ENCODE data around the gene RPL22.

DNA sequence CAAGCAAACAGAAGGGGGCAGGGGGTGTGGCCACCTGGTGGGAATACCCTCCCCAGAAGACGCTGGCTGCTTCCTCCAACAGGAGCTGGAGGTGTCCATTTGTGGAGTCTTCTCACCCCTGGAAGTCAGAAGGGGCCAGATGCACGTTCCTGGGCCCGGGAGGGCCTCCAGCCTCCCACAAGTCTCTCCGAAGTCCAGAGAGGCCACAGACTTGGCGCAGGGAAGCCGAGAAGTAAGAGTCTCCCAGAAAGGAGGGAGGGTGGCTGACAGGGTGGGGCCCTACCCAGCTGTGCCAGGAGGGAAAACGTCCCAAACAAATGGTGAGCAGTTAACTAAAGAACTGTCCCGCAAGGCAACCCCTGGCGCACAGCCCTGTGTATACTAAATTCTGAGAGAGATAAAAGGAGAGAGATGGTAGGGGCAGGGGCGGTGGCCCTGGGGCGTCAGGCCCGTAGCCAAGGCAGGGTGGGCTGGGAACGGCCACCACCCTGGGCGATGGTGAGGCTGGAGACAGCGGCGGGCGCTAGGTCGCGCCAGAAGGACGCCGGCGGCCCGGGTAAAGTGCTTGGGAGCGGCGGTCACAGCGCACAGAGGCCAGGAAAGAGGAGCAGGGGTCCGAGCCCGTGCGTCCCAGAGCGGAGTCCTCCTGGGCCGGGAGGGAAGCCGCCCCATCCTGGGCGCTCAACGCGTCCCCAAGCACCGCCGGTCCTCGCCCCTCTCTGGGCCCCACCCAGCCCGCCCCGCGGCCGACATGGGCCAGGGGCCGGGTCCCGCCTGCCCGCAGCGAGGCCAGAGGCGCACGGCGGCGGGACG is 20.4 kb downstream of the RPL22 start:
- TF ChIP-seq, protein P1, sequence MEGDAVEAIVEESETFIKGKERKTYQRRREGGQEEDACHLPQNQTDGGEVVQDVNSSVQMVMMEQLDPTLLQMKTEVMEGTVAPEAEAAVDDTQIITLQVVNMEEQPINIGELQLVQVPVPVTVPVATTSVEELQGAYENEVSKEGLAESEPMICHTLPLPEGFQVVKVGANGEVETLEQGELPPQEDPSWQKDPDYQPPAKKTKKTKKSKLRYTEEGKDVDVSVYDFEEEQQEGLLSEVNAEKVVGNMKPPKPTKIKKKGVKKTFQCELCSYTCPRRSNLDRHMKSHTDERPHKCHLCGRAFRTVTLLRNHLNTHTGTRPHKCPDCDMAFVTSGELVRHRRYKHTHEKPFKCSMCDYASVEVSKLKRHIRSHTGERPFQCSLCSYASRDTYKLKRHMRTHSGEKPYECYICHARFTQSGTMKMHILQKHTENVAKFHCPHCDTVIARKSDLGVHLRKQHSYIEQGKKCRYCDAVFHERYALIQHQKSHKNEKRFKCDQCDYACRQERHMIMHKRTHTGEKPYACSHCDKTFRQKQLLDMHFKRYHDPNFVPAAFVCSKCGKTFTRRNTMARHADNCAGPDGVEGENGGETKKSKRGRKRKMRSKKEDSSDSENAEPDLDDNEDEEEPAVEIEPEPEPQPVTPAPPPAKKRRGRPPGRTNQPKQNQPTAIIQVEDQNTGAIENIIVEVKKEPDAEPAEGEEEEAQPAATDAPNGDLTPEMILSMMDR (IDR thresholded peaks at IDR 0.05), result no peak
- TF ChIP-seq POLR2A (IDR thresholded peaks at IDR 0.05), result no peak

Measured in tibial nerve (tissue), 3 donors.